ENCODE measurements around the gene DIS3L2. TPM values are rescaled to one million over a fixed set of nuclear protein-coding genes. Genes with fewer than 3 reads are reported as not detected.

Gene DIS3L2
- total RNA-seq, 1 donor = 30.7 TPM

DNA sequence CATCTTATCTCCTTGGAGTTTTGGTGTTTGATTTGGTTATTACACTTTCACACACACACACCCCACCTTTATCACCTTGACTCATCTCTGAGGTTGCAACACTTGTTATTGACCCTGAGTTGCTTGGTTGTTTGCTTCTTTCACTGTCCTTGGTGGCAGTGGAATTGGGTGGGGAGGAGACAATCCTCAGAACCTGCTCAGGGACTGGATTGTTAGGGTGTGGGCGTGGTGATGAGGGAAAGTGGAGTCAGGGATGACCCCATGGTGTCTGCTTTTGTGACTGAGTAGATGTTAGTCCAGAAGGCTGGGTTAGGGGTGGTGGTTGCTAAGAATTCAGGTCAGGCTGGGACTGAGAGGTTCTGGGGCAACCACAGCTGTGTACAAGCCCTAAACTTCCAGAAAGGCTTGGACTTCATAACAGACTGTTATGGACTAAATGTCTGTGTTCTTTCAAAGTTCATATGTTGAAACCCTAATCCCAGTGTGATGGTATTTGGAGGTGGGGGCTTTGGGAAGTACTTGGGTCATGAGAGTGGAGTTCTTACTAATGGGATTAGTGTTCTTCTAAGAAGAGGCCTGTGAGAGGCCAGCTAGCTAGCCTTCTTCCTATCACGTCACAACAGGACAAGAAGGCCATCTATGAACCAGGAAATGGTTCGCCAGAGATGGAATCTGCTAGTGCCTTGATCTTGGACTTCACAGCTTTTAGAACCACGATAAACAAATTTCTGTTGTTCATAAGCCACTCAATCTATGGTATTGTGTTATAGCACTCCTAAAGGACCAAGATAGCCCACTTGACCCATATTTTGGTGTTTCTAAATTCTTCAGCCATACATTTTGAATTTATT lies 3.4 kb upstream of the DIS3L2 start:
- TF ChIP-seq, protein P1, sequence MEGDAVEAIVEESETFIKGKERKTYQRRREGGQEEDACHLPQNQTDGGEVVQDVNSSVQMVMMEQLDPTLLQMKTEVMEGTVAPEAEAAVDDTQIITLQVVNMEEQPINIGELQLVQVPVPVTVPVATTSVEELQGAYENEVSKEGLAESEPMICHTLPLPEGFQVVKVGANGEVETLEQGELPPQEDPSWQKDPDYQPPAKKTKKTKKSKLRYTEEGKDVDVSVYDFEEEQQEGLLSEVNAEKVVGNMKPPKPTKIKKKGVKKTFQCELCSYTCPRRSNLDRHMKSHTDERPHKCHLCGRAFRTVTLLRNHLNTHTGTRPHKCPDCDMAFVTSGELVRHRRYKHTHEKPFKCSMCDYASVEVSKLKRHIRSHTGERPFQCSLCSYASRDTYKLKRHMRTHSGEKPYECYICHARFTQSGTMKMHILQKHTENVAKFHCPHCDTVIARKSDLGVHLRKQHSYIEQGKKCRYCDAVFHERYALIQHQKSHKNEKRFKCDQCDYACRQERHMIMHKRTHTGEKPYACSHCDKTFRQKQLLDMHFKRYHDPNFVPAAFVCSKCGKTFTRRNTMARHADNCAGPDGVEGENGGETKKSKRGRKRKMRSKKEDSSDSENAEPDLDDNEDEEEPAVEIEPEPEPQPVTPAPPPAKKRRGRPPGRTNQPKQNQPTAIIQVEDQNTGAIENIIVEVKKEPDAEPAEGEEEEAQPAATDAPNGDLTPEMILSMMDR (IDR thresholded peaks at IDR 0.05; ENCODE audit: insufficient read depth, low read depth, low read length) = no peak
- DNase-seq (ENCODE audit: low read depth) = no peak
- H3K4me3 ChIP-seq (ENCODE audit: low read depth, low read length) = no peak overlapping the region

DNA sequence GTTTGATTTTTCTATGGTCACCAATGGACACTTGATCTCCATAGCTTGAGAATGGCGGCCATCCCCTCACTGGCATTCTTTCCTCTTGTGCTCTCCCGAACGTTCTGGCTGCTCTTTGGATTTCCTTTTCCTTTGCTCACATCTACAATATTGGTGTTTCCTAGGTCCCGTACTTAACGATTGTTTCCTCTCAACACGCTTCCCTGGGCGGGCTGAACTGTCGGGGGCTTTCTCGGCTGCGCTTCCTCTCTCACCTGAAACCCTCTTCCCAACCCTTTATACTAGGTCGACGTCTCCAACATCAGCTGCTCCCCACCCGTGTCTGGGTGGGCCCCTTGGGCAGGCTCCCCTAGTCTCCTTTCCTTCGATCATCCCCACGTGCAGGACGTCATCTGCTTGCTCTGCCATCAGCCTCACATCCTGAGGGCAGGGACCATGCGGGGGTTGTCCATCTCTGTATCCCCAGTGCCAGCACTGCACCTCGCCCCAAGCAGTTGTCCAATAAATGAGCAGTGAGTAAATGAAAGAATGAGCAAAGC lies 634 bp upstream of the DIS3L2 start:
- peak overlapping the region; percentile 94 for H3K4me3 ChIP-seq (ENCODE audit: low read depth, low read length)
- TF ChIP-seq, protein P1 (IDR thresholded peaks at IDR 0.05; ENCODE audit: insufficient read depth, low read depth, low read length) = no peak
- no peak for DNase-seq (ENCODE audit: low read depth)

DNA sequence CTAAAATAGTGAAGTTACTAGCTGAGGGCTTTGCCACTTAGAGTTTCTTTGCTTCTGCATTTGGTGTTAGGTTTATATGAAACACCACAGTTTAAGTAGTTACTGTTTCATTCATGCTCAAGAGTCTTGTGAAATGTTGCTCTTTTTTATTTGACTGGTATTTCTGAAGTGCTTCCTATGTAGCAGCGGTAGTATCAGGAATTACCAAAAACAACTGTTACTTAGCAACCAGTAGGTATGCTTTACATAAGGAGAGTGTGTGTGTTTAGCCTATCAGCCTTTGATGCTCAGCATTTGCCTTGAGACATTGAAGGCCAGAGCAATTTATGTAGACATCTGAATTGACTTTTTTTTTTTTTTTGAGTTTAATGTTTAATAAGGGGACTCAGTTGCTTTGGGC lies 3.6 kb downstream of the DIS3L2 start:
- TF ChIP-seq, protein P1 (IDR thresholded peaks at IDR 0.05; ENCODE audit: insufficient read depth, low read depth, low read length) = no peak
- no peak for DNase-seq (ENCODE audit: low read depth)

DNA sequence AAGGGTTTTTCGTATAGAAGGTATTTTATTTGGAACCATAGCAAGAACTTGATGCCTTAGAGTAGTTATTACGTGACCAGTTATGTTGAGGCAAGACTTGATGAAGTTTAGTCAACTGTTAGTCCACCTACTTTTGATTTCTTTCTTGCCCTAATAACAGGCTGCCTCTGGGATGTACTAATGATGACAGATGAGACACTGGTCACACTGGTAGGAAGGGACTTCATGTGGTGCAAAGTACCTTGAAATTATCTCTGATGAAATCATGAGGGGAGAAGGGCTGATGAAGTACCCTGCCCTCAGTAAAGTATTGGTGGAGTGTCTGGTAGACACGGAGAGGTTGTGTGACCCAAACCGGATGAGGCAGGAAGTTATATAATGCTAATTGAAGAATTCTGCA lies 5.4 kb downstream of the DIS3L2 start:
- TF ChIP-seq, protein P1 (IDR thresholded peaks at IDR 0.05; ENCODE audit: insufficient read depth, low read depth, low read length) = no peak
- H3K4me3 ChIP-seq (ENCODE audit: low read depth, low read length) = no peak overlapping the region
- DNase-seq (ENCODE audit: low read depth) = no peak

More for the DNA sequence above, 3.6 kb downstream of the DIS3L2 start:
- H3K4me3 ChIP-seq (ENCODE audit: low read depth, low read length) = no peak overlapping the region

DNA sequence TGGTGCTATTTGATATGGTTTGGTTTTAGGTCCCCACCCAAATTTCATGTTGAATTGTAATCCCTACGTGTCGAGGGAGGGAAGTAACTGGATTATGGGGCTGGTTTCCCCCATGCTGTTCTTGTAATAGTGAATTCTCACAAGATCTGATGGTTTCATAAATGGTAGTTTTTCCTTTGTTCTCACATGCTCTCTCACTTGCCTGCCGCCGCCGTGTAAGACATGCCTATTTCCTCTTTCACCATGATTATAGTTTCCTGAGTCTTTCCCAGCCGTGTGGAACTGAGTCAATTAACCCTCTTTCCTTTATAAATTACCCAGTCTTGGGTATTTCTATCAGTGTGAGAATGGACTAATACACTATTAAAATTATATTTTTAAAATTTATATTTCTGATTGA lies 7.3 kb downstream of the DIS3L2 start:
- no peak for DNase-seq (ENCODE audit: low read depth)
- H3K4me3 ChIP-seq (ENCODE audit: low read depth, low read length) = no peak overlapping the region
- TF ChIP-seq, protein P1 (IDR thresholded peaks at IDR 0.05; ENCODE audit: insufficient read depth, low read depth, low read length) = no peak

DNA sequence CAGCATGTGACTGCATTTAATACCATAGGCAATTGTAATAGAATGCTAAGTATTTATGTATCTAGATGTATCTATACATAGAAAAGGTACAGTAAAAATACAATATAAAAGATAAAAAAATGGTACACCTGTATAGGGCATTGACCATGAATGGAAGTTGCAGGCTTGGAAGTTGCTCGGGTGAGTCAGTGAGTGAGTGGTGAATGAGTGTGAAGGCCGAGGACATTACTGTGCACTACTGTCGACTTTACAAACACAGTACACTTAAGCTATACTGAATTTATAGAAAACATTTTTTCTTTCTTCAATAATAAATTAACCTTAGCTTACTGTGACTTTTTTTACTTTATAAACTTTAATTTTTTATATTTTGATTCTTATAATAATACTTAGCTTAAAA lies 8.9 kb downstream of the DIS3L2 start:
- TF ChIP-seq, protein P1 (IDR thresholded peaks at IDR 0.05; ENCODE audit: insufficient read depth, low read depth, low read length) = no peak
- H3K4me3 ChIP-seq (ENCODE audit: low read depth, low read length) = no peak overlapping the region
- DNase-seq (ENCODE audit: low read depth) = no peak

Data from fibroblast of villous mesenchyme (primary cell).